ENCODE measurements around the gene SEC11C.

The SEC11C gene

GRCh38 chr18:59202258-59202820 lies 62.7 kb downstream of the SEC11C start:
- Mint-ChIP-seq H3K4me1 (ENCODE audit: low read depth in 2 of 2) (no peaks in the 10 kb centered on the region), H3K9me3 (no peaks in the 10 kb centered on the region), H3K27me3 (peaks cover 26 to 56% of the 10 kb centered on the region in 2 donors), H3K4me3 (no peak overlapping the region), H3K27ac (no peak overlapping the region), H3K36me3 (ENCODE audit: insufficient read depth) (peaks cover 3% of the 10 kb centered on the region)
- DNase-seq (no peak), ATAC-seq (replicated peaks) (no peak)

- Mint-ChIP-seq H3K4me3 (no peak overlapping the region), H3K27me3 (peaks cover 35 to 43% of the 10 kb centered on the region in 2 donors), H3K36me3 (ENCODE audit: insufficient read depth) (peaks cover 3% of the 10 kb centered on the region), H3K9me3 (no peaks in the 10 kb centered on the region), H3K27ac (no peak overlapping the region), H3K4me1 (ENCODE audit: low read depth in 2 of 2) (no peaks in the 10 kb centered on the region)
- DNase-seq (no peak), ATAC-seq (replicated peaks) (no peak)
These were observed 67.8 kb downstream of the SEC11C start for GRCh38 chr18:59207506-59207905.

All from effector memory CD8-positive, alpha-beta T cell (primary cell).